Measurements from ENCODE around the gene KIF20B.

The KIF20B gene

DNA sequence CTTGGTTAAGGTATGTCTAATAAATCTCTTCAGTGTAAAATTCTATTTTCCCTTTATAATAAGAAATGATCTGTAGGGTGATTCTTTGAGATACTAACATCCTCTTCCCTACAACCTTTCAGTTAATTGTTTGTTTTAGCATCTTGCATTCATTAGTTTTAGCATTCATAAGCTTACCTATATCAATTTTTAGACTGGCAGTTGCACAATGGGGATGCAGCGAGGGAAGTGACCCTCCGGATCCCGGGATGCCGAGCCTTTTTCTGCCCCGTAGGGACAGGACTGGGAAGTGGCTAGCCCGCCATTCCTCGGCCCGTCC is 508 bp upstream of the KIF20B start:
- no peak for DNase-seq (ENCODE audit: low spot score)
- TF ChIP-seq, protein P1, sequence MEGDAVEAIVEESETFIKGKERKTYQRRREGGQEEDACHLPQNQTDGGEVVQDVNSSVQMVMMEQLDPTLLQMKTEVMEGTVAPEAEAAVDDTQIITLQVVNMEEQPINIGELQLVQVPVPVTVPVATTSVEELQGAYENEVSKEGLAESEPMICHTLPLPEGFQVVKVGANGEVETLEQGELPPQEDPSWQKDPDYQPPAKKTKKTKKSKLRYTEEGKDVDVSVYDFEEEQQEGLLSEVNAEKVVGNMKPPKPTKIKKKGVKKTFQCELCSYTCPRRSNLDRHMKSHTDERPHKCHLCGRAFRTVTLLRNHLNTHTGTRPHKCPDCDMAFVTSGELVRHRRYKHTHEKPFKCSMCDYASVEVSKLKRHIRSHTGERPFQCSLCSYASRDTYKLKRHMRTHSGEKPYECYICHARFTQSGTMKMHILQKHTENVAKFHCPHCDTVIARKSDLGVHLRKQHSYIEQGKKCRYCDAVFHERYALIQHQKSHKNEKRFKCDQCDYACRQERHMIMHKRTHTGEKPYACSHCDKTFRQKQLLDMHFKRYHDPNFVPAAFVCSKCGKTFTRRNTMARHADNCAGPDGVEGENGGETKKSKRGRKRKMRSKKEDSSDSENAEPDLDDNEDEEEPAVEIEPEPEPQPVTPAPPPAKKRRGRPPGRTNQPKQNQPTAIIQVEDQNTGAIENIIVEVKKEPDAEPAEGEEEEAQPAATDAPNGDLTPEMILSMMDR (IDR thresholded peaks at IDR 0.05; ENCODE audit: extremely low read depth, missing control alignments) = no peak

DNA sequence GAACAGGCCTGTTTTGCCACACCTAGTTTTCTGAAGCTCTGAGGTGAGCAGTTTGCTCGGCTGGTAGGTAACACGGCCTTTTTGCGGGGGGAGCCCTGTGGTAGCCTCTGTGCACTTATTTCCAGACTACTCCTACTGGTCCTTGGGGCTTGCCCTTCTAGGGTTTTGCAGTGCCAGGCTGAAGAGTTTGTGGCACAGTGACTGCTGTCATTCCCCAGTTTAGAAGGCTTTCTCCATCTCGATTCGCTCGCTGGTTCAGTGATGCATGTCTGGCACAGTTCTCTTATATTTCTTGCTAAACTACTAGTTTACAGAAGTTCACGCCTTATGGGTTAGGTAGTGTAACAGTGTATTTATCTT is 711 bp downstream of the KIF20B start:
- DNase-seq (ENCODE audit: low spot score) = peak; percentile 3
- TF ChIP-seq, protein P1 (IDR thresholded peaks at IDR 0.05; ENCODE audit: extremely low read depth, missing control alignments) = no peak

DNA sequence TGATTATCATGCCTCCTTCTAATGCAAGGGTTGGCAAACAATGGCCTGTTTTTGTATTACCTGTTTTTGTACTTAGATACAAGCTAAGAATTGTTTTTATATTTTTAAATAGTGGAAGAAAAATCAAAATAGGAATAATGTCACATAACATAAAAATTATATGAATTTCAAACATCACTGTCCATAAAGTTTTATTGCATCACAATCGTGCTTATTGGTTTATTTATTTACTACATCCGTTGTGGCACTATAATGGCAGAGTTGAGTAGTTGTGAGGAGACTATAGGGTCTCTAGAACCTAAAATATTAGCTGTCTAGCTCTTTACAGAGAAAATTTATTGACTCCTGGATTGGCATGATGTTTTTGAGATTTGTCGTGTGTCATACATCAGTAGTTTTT is 4.1 kb downstream of the KIF20B start:
- no peak for DNase-seq (ENCODE audit: low spot score)
- TF ChIP-seq, protein P1 (IDR thresholded peaks at IDR 0.05; ENCODE audit: extremely low read depth, missing control alignments) = no peak

DNA sequence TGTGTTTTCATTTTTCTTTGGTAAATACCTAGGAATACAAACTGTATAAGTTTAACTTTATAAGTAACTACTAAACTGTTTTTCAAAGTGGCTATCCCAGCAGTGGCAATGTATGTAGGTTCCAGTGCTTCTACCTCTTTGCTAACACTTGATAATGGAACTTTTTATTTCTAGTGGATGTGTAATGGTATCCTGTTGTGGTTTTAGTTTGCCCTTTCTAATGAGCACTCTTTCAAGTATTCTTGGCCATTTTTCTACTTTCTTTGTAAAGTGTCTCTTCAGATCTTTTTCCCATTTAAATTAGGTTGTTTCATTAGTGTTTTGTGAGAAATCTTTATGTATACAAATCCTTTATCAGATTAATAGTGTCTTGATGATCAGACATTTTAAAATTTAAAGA is 4.6 kb downstream of the KIF20B start:
- no peak for DNase-seq (ENCODE audit: low spot score)
- TF ChIP-seq, protein P1 (IDR thresholded peaks at IDR 0.05; ENCODE audit: extremely low read depth, missing control alignments) = no peak

DNA sequence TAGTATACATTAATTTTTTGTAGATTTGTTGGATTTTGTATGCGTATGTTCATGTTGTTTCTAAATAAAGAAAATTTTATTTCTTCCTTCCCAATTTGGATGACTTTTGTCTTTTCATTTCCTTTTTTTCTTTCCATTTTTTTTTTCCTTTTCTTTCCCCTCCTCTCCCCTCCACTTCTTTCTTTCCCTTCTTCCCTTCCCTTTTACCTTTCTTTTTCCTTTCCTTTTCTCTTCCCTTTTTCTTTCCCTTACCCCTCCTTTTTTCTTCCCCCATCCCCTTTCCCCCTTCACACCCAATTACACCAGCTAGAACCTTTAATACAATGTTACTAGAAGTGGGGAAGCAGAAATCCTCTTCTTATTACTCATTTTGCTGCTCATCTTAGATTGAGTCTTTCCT is 6.0 kb downstream of the KIF20B start:
- no peak for DNase-seq (ENCODE audit: low spot score)
- TF ChIP-seq, protein P1 (IDR thresholded peaks at IDR 0.05; ENCODE audit: extremely low read depth, missing control alignments) = no peak

DNA sequence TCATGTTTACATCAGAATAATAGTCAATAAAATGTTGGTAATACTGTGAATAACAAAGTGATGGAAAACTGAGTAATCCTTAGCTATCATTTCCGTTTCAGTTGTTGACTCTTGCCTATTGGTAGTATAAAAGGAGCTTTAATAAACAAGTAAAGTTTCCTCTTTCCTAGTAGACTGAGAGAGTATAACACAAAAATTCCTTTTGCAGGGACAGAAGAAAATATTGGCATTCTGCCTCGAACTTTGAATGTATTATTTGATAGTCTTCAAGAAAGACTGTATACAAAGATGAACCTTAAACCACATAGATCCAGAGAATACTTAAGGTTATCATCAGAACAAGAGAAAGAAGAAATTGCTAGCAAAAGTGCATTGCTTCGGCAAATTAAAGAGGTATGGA is 9.4 kb downstream of the KIF20B start:
- DNase-seq (ENCODE audit: low spot score) = no peak

DNA sequence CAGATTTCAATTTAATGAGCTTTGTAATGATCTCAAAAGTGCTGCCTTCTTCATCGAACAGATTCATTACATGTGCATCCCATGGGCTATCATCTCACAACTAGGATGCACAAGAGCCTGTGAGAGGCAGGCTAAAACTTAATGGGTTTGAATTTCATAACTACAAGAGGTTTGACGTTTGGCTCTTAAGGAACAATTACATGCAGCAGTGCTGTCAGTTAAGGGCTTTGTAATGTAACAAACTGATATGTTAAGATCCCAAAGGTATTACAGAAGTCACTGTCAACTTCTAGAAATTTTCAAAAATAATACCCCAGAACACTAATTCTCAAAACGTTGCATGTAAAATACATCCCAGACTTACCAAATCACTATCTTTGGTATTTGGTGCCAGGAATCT is 33.2 kb downstream of the KIF20B start:
- TF ChIP-seq, protein P1 (IDR thresholded peaks at IDR 0.05; ENCODE audit: extremely low read depth, missing control alignments) = no peak

More for the DNA sequence above, 9.4 kb downstream of the KIF20B start:
- TF ChIP-seq, protein P1 (IDR thresholded peaks at IDR 0.05; ENCODE audit: extremely low read depth, missing control alignments) = no peak

More for the DNA sequence above, 33.2 kb downstream of the KIF20B start:
- no peak for DNase-seq (ENCODE audit: low spot score)

All from GM20000 (cell line).